Endothelial cell of umbilical vein (primary cell): Measurements from ENCODE around the gene TSPAN17. TPM values are rescaled to one million over a fixed set of nuclear protein-coding genes. Genes with fewer than 3 reads are reported as not detected.

Experiments
- BruUV-seq: library from RNA; stranded (reverse); fragments of 400-500 nt; replicated peaks from 2 replicates; lab custom pipeline; 2021; lab: Mats Ljungman, UMichigan
- CTCF ChIA-PET: fragments of 300-600, 350-600 bp; sonication (Branson Sonifier 250); formaldehyde crosslinking; loops from one replicate; lab custom pipeline; 2021; ENCODE audit warnings: antibody characterized with exemption, inconsistent platforms; lab: Charles Lee
- POLR2A ChIA-PET: fragments of 300-600, 350-600 bp; sonication (Branson Sonifier 250); formaldehyde crosslinking; loops from one replicate; lab custom pipeline; 2021; ENCODE audit warnings: antibody characterized with exemption, inconsistent platforms; lab: Charles Lee
- DNase-seq: peaks from one replicate; pipeline ENCODE4 v3.0.0-alpha.2; 2011; ENCODE audit warnings: low read depth, low spot score
- FAIRE-seq: peaks from 2 replicates; lab custom pipeline; 2011; peaks lifted over from hg19 to GRCh38; lab: Jason Lieb, UNC
- H2AFZ ChIP-seq: 2 replicates; pipeline ENCODE4 v1.6.0; 2012; ENCODE audit warnings: low read depth, low read length, control low read depth, inconsistent platforms
- H3K27ac ChIP-seq: 2 replicates; pipeline ENCODE4 v1.5.1; 2011; ENCODE audit warnings: low read depth, mild to moderate bottlenecking, control low read depth, low read length, moderate library complexity; ENCODE audit not compliant: insufficient read depth
- H3K27me3 ChIP-seq, 2 experiments: 2 replicates each; pipeline versions ENCODE4 v1.6.0 to v1.6.1; 2011; ENCODE audit warnings: low read length in 2 of 2, mixed read lengths in 1 of 2; ENCODE audit not compliant: control insufficient read depth in 2 of 2, insufficient read depth in 2 of 2
- H3K36me3 ChIP-seq, 2 experiments: 2 replicates in 1 of 2; 3 replicates in 1 of 2; pipeline ENCODE4 v1.5.1; 2011; ENCODE audit warnings: low read length in 2 of 2, mild to moderate bottlenecking in 1 of 2, moderate library complexity in 1 of 2; ENCODE audit not compliant: control insufficient read depth in 2 of 2, insufficient read depth in 2 of 2; ENCODE audit errors: extremely low read depth in 1 of 2
- H3K4me1 ChIP-seq: 3 replicates; pipeline ENCODE4 v1.5.1; 2011; ENCODE audit warnings: mild to moderate bottlenecking, low read length; ENCODE audit not compliant: control insufficient read depth, insufficient read depth; ENCODE audit errors: extremely low read depth
- H3K4me2 ChIP-seq: 2 replicates; pipeline ENCODE4 v1.6.1; 2011; ENCODE audit warnings: low read length, control low read depth, mixed read lengths; ENCODE audit not compliant: insufficient read depth
- H3K4me3 ChIP-seq, 3 experiments: fragments of 200-600 bp in 1 of 3; sonication (generic), shearing (Covaris generic) in 1 of 3; replicated peaks in 1 of 3; 2 replicates each; pipeline ENCODE4 v1.5.1; 2011 to 2016; ENCODE audit warnings: control low read depth in 3 of 3, low read length in 3 of 3, mild to moderate bottlenecking in 2 of 3, inconsistent platforms in 1 of 3, low read depth in 1 of 3, moderate library complexity in 1 of 3; ENCODE audit not compliant: insufficient read depth in 1 of 3
- H3K79me2 ChIP-seq: 2 replicates; pipeline ENCODE4 v1.6.0; 2012; ENCODE audit warnings: low read length, inconsistent platforms; ENCODE audit not compliant: control insufficient read depth, insufficient read depth
- H3K9ac ChIP-seq: replicated peaks from 2 replicates; pipeline ENCODE3; 2011; ENCODE audit warnings: low read length, control low read depth; ENCODE audit not compliant: insufficient read depth; ENCODE audit errors: extremely low read depth
- H3K9me1 ChIP-seq: replicated peaks from 3 replicates; pipeline ENCODE4 v1.6.0; 2011; ENCODE audit warnings: mild to moderate bottlenecking, low read length; ENCODE audit not compliant: control insufficient read depth, insufficient read depth; ENCODE audit errors: extremely low read depth
- H3K9me3 ChIP-seq: replicated peaks from 2 replicates; pipeline ENCODE4 v1.5.1; 2012; ENCODE audit warnings: low read length, inconsistent platforms; ENCODE audit not compliant: control insufficient read depth, insufficient read depth
- H4K20me1 ChIP-seq: replicated peaks from 2 replicates; pipeline ENCODE3; 2011; ENCODE audit warnings: mild to moderate bottlenecking, low read length; ENCODE audit not compliant: control insufficient read depth, insufficient read depth; ENCODE audit errors: extremely low read depth
- CTCF ChIP-seq, 2 donors: IDR thresholded peaks; 1 replicate in 1 of 2; 2 replicates in 1 of 2; pipeline ENCODE4 v1.5.1; 2011; ENCODE audit warnings: low read length in 2 of 2, mild to moderate bottlenecking in 2 of 2, moderate library complexity in 2 of 2, control low read depth in 1 of 2, inconsistent platforms in 1 of 2, low read depth in 1 of 2; ENCODE audit not compliant: insufficient read depth in 1 of 2; ENCODE audit errors: extremely low read depth in 1 of 2
- GATA2 ChIP-seq: IDR thresholded peaks from 2 replicates; pipeline ENCODE4 v1.7.0; 2011; ENCODE audit warnings: low read depth, mild to moderate bottlenecking, moderate library complexity, mixed read lengths, low read length; ENCODE audit not compliant: insufficient read length, insufficient read depth
- dilution Hi-C: fragments of 300-500 bp; cut with MboI; formaldehyde crosslinking; loops from one replicate; pipeline ENCODE4 v1.15.0; 2019; ENCODE audit warnings: low sequenced_read_pairs; ENCODE audit not compliant: extremely low pct_ligation_motif_present
- intact Hi-C: fragments of 100-400 bp; cut with micrococcal nuclease; formaldehyde crosslinking; loops from one replicate; pipeline ENCODE4 v1.10.0; 2022
- polyA plus RNA-seq, 4 experiments: library from polyadenylated mRNA; depleted of rRNA in 3 of 4; stranded (reverse) in 3 of 4; unstranded in 1 of 4; fragments of >200 nt; gene quantifications; 2 replicates each; pipeline versions ENCODE4 v1.2.1 to v1.2.3, GENCODE V29; 2011 to 2012; ENCODE audit warnings: missing spikeins in 1 of 4
- total RNA-seq: library from RNA; stranded (reverse); gene quantifications from 2 replicates; pipeline ENCODE4 v1.2.3, GENCODE V29; 2021

Gene TSPAN17
- total and polyA plus RNA-seq, 2 donors (not counting 3 experiments of a cell fraction or from before 2014, with no cell fraction given), result 55.9 to 73.3 TPM

GRCh38 chr5:176608937-176609723 is 38.2 kb upstream of the TSPAN17 start:
- CTCF ChIA-PET, result interaction anchor here (1.0 to 2.4 kb wide), 5 partner anchors 9 to 193 kb away, joined by 3 to 9 read pairs (median 3); partner anchors contain the start of gene CLTB
- intact Hi-C loops (loop anchor here (1.0 kb wide), 1 partner anchor 38 kb away; the partner anchor contains the start of gene TSPAN17), dilution Hi-C loops (no loop called here)
- Histone ChIP-seq H3K79me2 (no peaks in the 10 kb centered on the region), H3K27me3 (no peaks in the 10 kb centered on the region), H3K36me3 (no peaks in the 10 kb centered on the region), H4K20me1 (no peaks in the 10 kb centered on the region), H2AFZ (peak overlapping the region; percentile 25), H3K9ac (no peak overlapping the region), H3K4me1 (peaks cover 2% of the 10 kb centered on the region), H3K9me3 (no peaks in the 10 kb centered on the region), H3K9me1 (no peaks in the 10 kb centered on the region), H3K4me2 (peak overlapping the region; percentile 20), H3K27ac (no peak overlapping the region), H3K4me3 (peak overlapping the region in 2 of 3 experiments; percentile 1 to 63)
- POLR2A ChIA-PET, result no interaction called here
- no peak for DNase-seq
- TF ChIP-seq CTCF (IDR thresholded peaks at IDR 0.05; ENCODE audit: extremely low read depth in 1 of 2, insufficient read depth in 1 of 2, low read depth in 1 of 2, low read length in 2 of 2), result peak in 1 of 2 donors; percentile 1
- no peak for TF ChIP-seq GATA2
- no TSS peak for BruUV-seq
- peak; percentile 8 for FAIRE-seq
